B cell (primary cell): ENCODE data around the gene SSTR1.

Source experiments
- CTCF ChIP-seq: fragments of 200-600 bp; IDR thresholded peaks from one replicate; pipeline ENCODE4 v1.8.0; 2022; ENCODE audit warnings: antibody characterized with exemption, mild to moderate bottlenecking
- EZH2 ChIP-seq: IDR thresholded peaks from 2 replicates; pipeline ENCODE4 v1.6.1; 2012; ENCODE audit warnings: borderline replicate concordance, low read depth, mild to moderate bottlenecking, moderate library complexity, low read length; ENCODE audit not compliant: insufficient read depth, poor library complexity, severe bottlenecking

GRCh38 chr14:38210587-38211216 lies 3.0 kb downstream of the SSTR1 start:
- TF ChIP-seq CTCF (no peak), EZH2 (no peak)
